Fibroblast of the aortic adventitia (primary cell): ENCODE measurements around the gene RNF38. TPM values are rescaled to one million over a fixed set of nuclear protein-coding genes. Genes with fewer than 3 reads are reported as not detected.

ENCODE experiments used
- DNase-seq: peaks from one replicate; pipeline ENCODE4 v3.0.0-alpha.2; 2010; ENCODE audit warnings: low read depth
- H3K4me3 ChIP-seq: 2 replicates; pipeline ENCODE4 v1.5.1; 2011; ENCODE audit warnings: low read depth, mild to moderate bottlenecking, control low read depth, low read length, moderate library complexity
- CTCF ChIP-seq: IDR thresholded peaks from 2 replicates; pipeline ENCODE4 v1.5.1; 2011; ENCODE audit warnings: mild to moderate bottlenecking, low read length, control low read depth, inconsistent platforms; ENCODE audit not compliant: insufficient read depth
- total RNA-seq: library from RNA; depleted of rRNA; stranded (reverse); fragments of >200 nt; gene quantifications from 2 replicates; pipeline ENCODE4 v1.2.3, GENCODE V29; 2012; ENCODE audit warnings: low replicate concordance

RNF38 gene
- total RNA-seq, 1 donor = 18.3 TPM

- H3K4me3 ChIP-seq = no peak overlapping the region
- no peak for TF ChIP-seq CTCF
- DNase-seq = no peak
These were observed 41.6 kb downstream of the RNF38 start for GRCh38 chr9:36358486-36358885.

GRCh38 chr9:36357639-36358038 lies 42.4 kb downstream of the RNF38 start:
- H3K4me3 ChIP-seq = no peak overlapping the region
- TF ChIP-seq CTCF = no peak

GRCh38 chr9:36346569-36346968 lies 53.5 kb downstream of the RNF38 start:
- no peak overlapping the region for H3K4me3 ChIP-seq
- no peak for DNase-seq
- TF ChIP-seq CTCF = no peak

More at GRCh38 chr9:36357639-36358038, 42.4 kb downstream of the RNF38 start:
- no peak for DNase-seq

- DNase-seq = no peak
- no peak for TF ChIP-seq CTCF
- H3K4me3 ChIP-seq = no peak overlapping the region
These were observed 54.8 kb downstream of the RNF38 start for GRCh38 chr9:36345103-36345846.

- no peak for DNase-seq
- H3K4me3 ChIP-seq = no peak overlapping the region
- no peak for TF ChIP-seq CTCF
These were observed 58.0 kb downstream of the RNF38 start for GRCh38 chr9:36341936-36342577.

GRCh38 chr9:36337865-36338264 lies 62.2 kb downstream of the RNF38 start:
- no peak overlapping the region for H3K4me3 ChIP-seq
- no peak for TF ChIP-seq CTCF
- DNase-seq = peak; percentile 45

- no peak for TF ChIP-seq CTCF
- no peak overlapping the region for H3K4me3 ChIP-seq
- DNase-seq = no peak
These were observed 63.1 kb downstream of the RNF38 start for GRCh38 chr9:36337002-36337401.
